Measurements from ENCODE around the gene PHF14.

PHF14 gene

DNA sequence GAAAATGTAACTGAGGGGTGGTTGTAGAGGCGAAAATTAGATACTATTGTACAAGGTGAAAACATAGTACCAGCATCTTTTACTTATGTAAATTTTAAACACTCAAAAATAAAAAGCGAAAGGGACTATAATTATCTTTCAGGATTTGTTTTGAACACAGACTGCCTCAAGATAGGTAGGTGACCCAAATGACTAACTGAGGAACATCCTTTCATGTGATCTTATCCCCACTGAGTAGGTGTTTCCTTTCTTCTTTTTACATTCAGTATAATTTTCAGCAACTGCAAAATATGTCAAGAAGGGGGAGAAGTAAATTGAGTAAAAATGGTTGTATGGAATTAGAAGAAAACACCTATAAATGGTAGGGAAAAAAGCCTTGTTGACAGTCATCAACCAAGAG lies 236.7 kb downstream of the PHF14 start:
- Mint-ChIP-seq H3K27ac (ENCODE audit: low read depth) (no peak overlapping the region), H3K9me3 (no peaks in the 10 kb centered on the region), H3K27me3 (no peaks in the 10 kb centered on the region), H3K4me1 (no peaks in the 10 kb centered on the region), H3K4me3 (no peak overlapping the region), H3K36me3 (ENCODE audit: insufficient read depth) (peaks cover 1% of the 10 kb centered on the region)
- ATAC-seq (replicated peaks; ENCODE audit: extremely low read depth, poor library complexity, severe bottlenecking) (no peak), DNase-seq (ENCODE audit: low spot score in 2 of 2) (no peak)

GRCh38 chr7:11212080-11212711 lies 238.5 kb downstream of the PHF14 start:
- Mint-ChIP-seq H3K4me1 (no peaks in the 10 kb centered on the region), H3K27ac (ENCODE audit: low read depth) (no peak overlapping the region), H3K36me3 (ENCODE audit: insufficient read depth) (peaks cover 1% of the 10 kb centered on the region), H3K9me3 (no peaks in the 10 kb centered on the region), H3K27me3 (no peaks in the 10 kb centered on the region), H3K4me3 (no peak overlapping the region)
- peak; percentile 13 to 15 for DNase-seq (ENCODE audit: low spot score in 2 of 2)
- ATAC-seq (replicated peaks; ENCODE audit: extremely low read depth, poor library complexity, severe bottlenecking) = no peak

DNA sequence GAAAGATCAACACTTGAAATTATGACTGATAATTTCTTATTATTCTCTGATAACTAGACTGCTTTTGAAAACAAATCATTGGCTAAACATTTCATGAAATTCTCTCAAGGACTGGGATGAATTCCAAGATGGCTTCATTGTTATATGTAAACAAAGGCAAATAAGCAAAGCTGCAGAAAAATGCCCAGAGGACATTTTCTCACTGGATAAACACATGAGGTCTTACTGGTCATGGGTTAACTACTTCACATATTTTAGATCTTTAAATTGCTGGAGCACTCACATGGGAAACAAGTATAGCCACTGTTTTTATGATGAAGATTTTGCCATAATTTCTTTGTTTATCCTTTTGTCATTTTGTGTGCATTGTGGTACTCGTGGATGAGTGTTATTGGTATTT lies 239.1 kb downstream of the PHF14 start:
- H3K9me3 Mint-ChIP-seq = no peaks in the 10 kb centered on the region

DNA sequence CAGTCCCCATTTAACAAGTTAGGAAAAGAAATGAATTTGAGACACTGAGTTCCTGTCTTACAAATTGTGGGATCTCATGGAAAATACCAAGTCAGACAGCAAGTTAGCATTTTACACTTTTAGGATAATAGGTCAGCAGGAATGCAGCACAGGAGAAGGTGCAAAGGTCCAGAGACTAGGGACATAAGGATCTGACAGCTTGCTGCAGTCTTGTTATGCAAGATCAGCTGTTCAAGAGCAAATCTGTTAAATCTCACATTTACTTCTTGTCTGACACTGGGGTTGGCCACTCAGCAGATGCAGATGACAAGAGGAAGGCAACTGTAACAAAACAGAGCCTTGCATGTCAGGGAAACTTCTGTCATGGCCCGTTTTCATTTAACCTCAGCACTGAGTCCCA lies 239.6 kb downstream of the PHF14 start:
- no peaks in the 10 kb centered on the region for H3K9me3 Mint-ChIP-seq
- DNase-seq (ENCODE audit: low spot score in 2 of 2) (no peak), ATAC-seq (replicated peaks; ENCODE audit: extremely low read depth, poor library complexity, severe bottlenecking) (no peak)
- H3K4me3 Mint-ChIP-seq = no peak overlapping the region
- H3K36me3 Mint-ChIP-seq (ENCODE audit: insufficient read depth) = peaks cover 1% of the 10 kb centered on the region
- no peak overlapping the region for H3K27ac Mint-ChIP-seq (ENCODE audit: low read depth)
- H3K27me3 Mint-ChIP-seq = no peaks in the 10 kb centered on the region
- H3K4me1 Mint-ChIP-seq = no peaks in the 10 kb centered on the region

More for the DNA sequence above, 239.1 kb downstream of the PHF14 start:
- Mint-ChIP-seq H3K27me3 (no peaks in the 10 kb centered on the region), H3K4me3 (no peak overlapping the region), H3K4me1 (no peaks in the 10 kb centered on the region), H3K36me3 (ENCODE audit: insufficient read depth) (peaks cover 1% of the 10 kb centered on the region), H3K27ac (ENCODE audit: low read depth) (no peak overlapping the region)
- DNase-seq (ENCODE audit: low spot score in 2 of 2) = no peak
- ATAC-seq (replicated peaks; ENCODE audit: extremely low read depth, poor library complexity, severe bottlenecking) = no peak

DNA sequence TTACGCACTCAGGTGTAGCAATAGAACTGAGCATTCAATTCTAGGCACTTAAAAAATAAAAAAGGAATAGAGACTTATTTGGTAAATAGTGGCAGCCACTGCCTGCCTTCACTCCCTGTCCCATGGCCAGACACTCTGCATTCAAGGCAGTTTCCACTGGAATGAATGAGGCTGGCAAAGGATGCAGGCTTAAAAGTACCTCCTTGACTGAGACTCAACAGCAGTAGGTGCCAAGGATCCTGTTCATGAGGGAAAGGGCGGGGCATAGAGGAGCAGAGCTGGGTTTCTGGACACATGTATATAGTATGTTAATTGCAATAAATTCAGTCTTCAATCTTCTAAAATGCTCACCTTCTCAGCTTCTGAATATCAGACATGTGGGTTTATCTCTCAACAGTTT lies 242.6 kb downstream of the PHF14 start:
- Mint-ChIP-seq H3K9me3 (no peaks in the 10 kb centered on the region), H3K27ac (ENCODE audit: low read depth) (no peak overlapping the region), H3K36me3 (ENCODE audit: insufficient read depth) (no peaks in the 10 kb centered on the region), H3K27me3 (no peaks in the 10 kb centered on the region), H3K4me3 (no peak overlapping the region), H3K4me1 (no peaks in the 10 kb centered on the region)
- DNase-seq (ENCODE audit: low spot score in 2 of 2) (no peak), ATAC-seq (replicated peaks; ENCODE audit: extremely low read depth, poor library complexity, severe bottlenecking) (no peak)

GRCh38 chr7:11217848-11218565 lies 244.3 kb downstream of the PHF14 start:
- no peak overlapping the region for H3K4me3 Mint-ChIP-seq
- no peaks in the 10 kb centered on the region for H3K4me1 Mint-ChIP-seq
- no peaks in the 10 kb centered on the region for H3K9me3 Mint-ChIP-seq
- no peak overlapping the region for H3K27ac Mint-ChIP-seq (ENCODE audit: low read depth)
- no peak for ATAC-seq (replicated peaks; ENCODE audit: extremely low read depth, poor library complexity, severe bottlenecking)
- DNase-seq (ENCODE audit: low spot score in 2 of 2) = no peak
- H3K36me3 Mint-ChIP-seq (ENCODE audit: insufficient read depth) = no peaks in the 10 kb centered on the region
- H3K27me3 Mint-ChIP-seq = no peaks in the 10 kb centered on the region
